GM19395 (cell line): ENCODE measurements around the gene ELL2.
A peak's percentile ranks its signal among the peaks of the same experiment; 100 is the strongest.

Experiments used
- ATAC-seq: cut with Tn5 transposase; IDR thresholded peaks from one replicate; pipeline ENCODE4 v1.9.1; 2021; ENCODE audit warnings: mild to moderate bottlenecking, moderate library complexity; ENCODE audit not compliant: unreplicated experiment

The ELL2 gene

GRCh38 chr5:95956900-95957293, 4.8 kb downstream of the ELL2 start:
- ATAC-seq = no peak

- no peak for ATAC-seq
Observed at GRCh38 chr5:95956021-95956899, 5.4 kb downstream of the ELL2 start.

GRCh38 chr5:95954716-95955115, 6.9 kb downstream of the ELL2 start:
- ATAC-seq = no peak

GRCh38 chr5:95953021-95953702, 8.5 kb downstream of the ELL2 start:
- ATAC-seq = no peak

GRCh38 chr5:95951916-95952315, 9.7 kb downstream of the ELL2 start:
- no peak for ATAC-seq

- ATAC-seq = peak; percentile 85
Observed at GRCh38 chr5:95949810-95950209, 11.8 kb downstream of the ELL2 start.

- ATAC-seq = no peak
Observed at GRCh38 chr5:95948631-95949030, 13.0 kb downstream of the ELL2 start.

GRCh38 chr5:95946451-95946850, 15.2 kb downstream of the ELL2 start:
- no peak for ATAC-seq

GRCh38 chr5:95942968-95943367, 18.7 kb downstream of the ELL2 start:
- no peak for ATAC-seq

GRCh38 chr5:95942414-95942813, 19.2 kb downstream of the ELL2 start:
- ATAC-seq = no peak

- ATAC-seq = no peak
Observed at GRCh38 chr5:95941756-95942155, 19.9 kb downstream of the ELL2 start.

- no peak for ATAC-seq
Observed at GRCh38 chr5:95940758-95941682, 20.6 kb downstream of the ELL2 start.

GRCh38 chr5:95939465-95939864, 22.2 kb downstream of the ELL2 start:
- peak; percentile 83 for ATAC-seq

- no peak for ATAC-seq
Observed at GRCh38 chr5:95938766-95939165, 22.9 kb downstream of the ELL2 start.

GRCh38 chr5:95938347-95938746, 23.3 kb downstream of the ELL2 start:
- ATAC-seq = no peak

GRCh38 chr5:95937607-95938152, 24.0 kb downstream of the ELL2 start:
- ATAC-seq = no peak

GRCh38 chr5:95936812-95937397, 24.7 kb downstream of the ELL2 start:
- ATAC-seq = no peak

GRCh38 chr5:95935553-95936100, 26.0 kb downstream of the ELL2 start:
- ATAC-seq = no peak

GRCh38 chr5:95934207-95934804, 27.3 kb downstream of the ELL2 start:
- ATAC-seq = no peak

- no peak for ATAC-seq
Observed at GRCh38 chr5:95932941-95933340, 28.7 kb downstream of the ELL2 start.
